GM18909 (cell line): ENCODE measurements around the gene ATP10A.
A peak's percentile ranks its signal among the peaks of the same experiment; 100 is the strongest.
"Not testable (repeated sequence)": the region's sequence is repeated elsewhere in the genome, so short reads cannot be mapped to it uniquely, and the experiment has no call there.

ENCODE experiments used
- ATAC-seq: cut with Tn5 transposase; IDR thresholded peaks from one replicate; pipeline ENCODE4 v1.9.1; 2021; ENCODE audit warnings: mild to moderate bottlenecking; ENCODE audit not compliant: unreplicated experiment, poor library complexity

ATP10A gene

GRCh38 chr15:25859838-25860645 is 3.1 kb downstream of the ATP10A start:
- ATAC-seq, result no peak

GRCh38 chr15:25858952-25859760 is 4.0 kb downstream of the ATP10A start:
- no peak for ATAC-seq

GRCh38 chr15:25856059-25856458 is 7.1 kb downstream of the ATP10A start:
- ATAC-seq, result not testable (repeated sequence)

- ATAC-seq, result no peak
Observed at GRCh38 chr15:25852661-25853524, 10.2 kb downstream of the ATP10A start.

GRCh38 chr15:25852027-25852426 is 11.1 kb downstream of the ATP10A start:
- no peak for ATAC-seq

GRCh38 chr15:25850154-25851111 is 12.7 kb downstream of the ATP10A start:
- ATAC-seq, result peak; percentile 92

GRCh38 chr15:25849157-25849921 is 13.8 kb downstream of the ATP10A start:
- no peak for ATAC-seq

DNA sequence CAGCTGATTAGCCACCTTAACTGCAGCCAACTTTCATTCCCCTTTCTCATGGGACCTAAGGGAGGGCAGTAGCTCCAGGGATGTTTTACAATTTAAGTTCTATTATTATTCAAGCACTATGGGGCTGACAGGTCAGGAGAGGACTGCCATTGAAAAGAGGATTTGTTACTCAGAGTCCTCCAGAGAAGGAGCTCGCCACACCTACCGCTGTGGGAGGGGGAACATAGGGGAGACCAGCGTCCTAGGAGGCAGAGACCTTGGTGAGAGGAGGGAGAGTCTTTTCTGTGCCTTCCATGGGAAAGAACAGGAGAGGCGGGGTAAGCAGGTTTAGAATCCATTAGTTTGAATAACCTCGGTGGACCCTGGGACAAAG is 14.4 kb downstream of the ATP10A start:
- ATAC-seq, result no peak

DNA sequence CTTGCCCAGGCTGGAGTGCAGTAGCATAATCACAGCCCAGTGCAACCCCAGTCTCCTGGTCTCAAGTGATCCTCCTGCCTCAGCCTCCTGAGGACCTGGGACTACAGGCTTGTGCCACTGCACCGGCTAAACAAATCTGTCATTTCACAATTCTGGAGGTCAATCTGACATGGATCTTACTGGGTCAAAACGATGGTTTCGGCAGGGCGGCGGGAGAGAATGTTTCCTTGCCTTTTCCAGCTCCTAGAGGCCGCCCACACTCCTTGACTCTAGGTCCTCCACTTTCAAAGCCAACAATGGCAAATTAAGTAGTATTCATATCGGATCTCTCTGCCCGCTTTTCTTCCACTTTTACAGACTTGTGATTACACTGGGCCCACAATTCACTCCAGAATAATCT is 14.8 kb downstream of the ATP10A start:
- ATAC-seq, result no peak

DNA sequence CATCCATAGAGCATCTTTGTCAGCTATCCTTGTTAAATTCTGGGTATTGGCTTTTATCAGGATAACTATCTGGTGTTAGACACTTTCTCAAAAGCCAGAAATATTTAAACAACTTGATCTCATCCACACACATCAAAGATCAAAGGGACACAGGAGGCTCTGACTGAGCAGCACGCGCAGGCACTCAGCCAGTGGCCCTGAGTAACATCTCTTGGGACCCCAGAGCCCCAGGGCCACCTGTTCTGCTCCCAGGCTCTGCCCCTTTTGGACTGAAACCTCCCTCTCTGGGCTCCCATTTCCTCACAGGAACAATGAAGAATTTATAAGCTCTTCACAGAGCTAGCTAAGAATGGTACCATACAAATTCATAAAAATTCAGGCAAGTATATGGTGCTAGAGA is 16.1 kb downstream of the ATP10A start:
- no peak for ATAC-seq

DNA sequence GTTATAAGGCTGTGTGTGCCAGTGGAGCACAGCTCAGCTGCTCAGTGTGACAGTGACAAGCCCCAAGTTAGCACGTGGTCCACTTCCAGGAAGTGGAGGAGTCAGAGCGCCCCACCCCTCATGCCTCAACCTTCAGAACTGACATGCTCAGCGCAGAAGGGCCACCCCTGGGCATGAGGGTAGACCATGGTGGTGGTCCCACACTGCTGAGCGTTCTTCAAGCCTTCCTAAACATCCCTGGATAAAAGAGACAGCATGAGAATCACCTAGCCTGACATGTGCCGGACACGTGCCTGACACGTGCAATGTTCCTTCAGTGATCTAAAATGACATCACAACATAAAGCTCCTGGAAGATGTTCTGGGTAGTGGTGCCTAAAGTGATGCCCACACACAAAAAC is 16.8 kb downstream of the ATP10A start:
- no peak for ATAC-seq

DNA sequence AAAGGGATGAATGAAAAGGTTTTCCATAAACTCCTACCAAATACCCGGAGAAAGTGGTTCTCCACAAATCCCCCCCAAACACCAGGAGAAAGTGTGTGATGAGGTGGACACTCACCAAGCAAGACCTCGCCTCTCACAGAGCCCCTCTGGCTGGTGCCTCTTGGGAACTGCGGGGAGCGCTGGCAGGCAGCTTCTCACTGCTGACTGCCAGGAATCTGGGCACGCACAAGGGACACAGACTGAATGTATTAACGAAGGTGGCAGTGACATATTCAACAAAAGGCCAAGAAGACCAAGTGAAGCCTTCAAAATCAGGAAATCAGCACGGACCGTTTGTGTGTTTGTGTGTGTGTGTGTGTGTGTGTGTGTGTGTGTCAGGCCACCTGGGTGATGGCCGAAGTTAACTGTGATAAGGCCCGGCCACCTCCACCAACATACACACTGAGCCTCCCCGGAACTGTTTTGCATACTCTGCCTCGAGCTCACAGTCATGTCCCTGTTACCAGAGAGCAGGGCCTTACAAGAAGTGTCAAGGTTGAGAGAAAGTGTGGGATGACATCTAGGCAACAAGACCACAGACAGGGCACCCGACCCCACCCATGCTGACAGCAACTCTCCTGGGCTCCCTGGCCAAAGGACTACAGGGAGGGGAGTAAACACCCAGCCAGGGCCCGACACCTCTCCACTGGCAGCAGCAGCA is 18.0 kb downstream of the ATP10A start:
- no peak for ATAC-seq

GRCh38 chr15:25844542-25844941 is 18.6 kb downstream of the ATP10A start:
- ATAC-seq, result no peak

DNA sequence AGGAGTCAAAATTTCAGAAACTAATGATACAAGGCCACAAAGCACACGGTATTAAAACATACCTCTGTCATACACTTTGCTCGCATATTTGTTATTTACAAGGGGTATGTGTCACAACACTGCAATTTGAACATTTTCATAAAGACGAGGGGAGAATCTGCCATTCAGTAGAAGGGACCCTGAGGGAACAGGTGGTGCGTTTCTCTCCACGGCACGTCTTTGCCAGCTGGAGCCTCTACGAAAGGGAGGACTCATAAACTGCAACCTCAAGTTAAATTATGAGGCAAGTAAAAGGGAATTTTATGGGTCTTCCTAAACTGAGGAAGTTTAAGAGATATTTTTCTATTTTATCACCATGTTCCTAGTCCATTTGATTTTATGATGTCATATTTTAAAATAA is 19.1 kb downstream of the ATP10A start:
- ATAC-seq, result no peak

GRCh38 chr15:25839638-25840156 is 23.4 kb downstream of the ATP10A start:
- no peak for ATAC-seq

DNA sequence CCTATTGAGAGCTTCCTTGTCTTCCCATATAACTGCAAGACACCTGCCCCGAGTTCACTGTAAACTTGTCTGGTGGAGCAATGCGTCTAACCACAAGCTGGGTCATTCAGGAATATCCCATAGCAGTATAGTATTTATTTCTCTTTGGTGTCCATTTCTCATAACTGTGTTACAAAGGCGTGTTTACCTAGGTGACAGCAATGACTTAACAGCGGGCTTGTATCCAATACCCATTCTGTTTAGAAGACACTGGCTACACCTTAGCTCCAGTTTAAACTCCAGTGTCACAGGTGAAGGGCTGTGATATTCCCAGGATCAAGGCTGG is 24.3 kb downstream of the ATP10A start:
- ATAC-seq, result no peak

- no peak for ATAC-seq
Observed at GRCh38 chr15:25838191-25838870, 24.8 kb downstream of the ATP10A start.

DNA sequence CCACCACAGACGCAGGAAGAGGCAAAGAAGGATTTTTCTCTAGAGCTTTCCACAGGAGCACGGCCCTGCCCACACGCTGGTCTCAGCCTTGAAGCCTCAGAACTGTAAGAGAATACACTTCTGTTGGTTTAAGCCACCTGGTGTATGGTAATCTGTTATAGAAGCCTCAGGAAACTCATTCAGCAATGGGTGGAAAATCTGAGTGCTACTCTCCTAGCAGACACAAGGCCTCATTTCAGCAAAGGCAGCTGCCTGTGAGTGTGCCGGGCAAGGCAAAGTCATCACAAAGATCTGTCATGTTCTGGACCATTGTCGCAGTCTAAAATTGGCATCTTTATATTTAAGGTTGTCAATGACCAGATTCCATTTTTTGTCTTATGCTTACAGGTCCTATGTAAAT is 31.0 kb downstream of the ATP10A start:
- ATAC-seq, result no peak
